ENCODE measurements around the gene PHACTR3. TPM values are rescaled to one million over a fixed set of nuclear protein-coding genes. Genes with fewer than 3 reads are reported as not detected.
"Not testable (repeated sequence)": the region's sequence is repeated elsewhere in the genome, so short reads cannot be mapped to it uniquely, and the experiment has no call there.

The PHACTR3 gene
- total and polyA plus RNA-seq, 5 donors, result 2.8 to 14.5 (median 4.7) TPM

DNA sequence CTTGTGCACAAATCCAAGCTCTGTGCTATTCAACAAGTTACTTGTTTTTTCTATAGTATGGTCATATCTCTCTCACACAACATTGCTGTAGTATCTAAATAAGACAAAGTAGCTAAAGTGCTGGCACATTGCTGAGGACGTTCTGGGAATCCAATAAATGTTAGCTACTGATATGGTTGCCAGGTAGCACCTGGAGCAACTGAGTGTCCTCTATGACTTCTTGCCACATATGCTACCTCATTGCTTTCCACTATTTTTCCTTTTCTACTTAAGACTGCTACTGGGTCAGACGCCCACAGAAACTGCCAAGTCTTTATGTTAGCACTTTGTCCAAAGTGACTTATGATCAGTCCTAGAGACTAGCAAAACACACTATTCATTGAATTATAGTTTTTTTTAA lies 243.8 kb downstream of the PHACTR3 start:
- H3K4me1 ChIP-seq (ENCODE audit: control insufficient read depth, insufficient read depth, low read length), result no peaks in the 10 kb centered on the region
- intact Hi-C loops (cut with DNase I), result loop anchor here in 1 of 4 donors (5.0 kb wide), 1 partner anchor 66 kb away; no protein-coding TSS in a partner anchor
- ATAC-seq (no peak), DNase-seq (no peak)
- H3K4me3 ChIP-seq (ENCODE audit: low read length), result no peak overlapping the region
- 77% methylated on average over 2 of the region's 2 CpGs for WGBS
- H3K27ac ChIP-seq (ENCODE audit: low read length), result no peak overlapping the region
- no peaks in the 10 kb centered on the region for H3K27me3 ChIP-seq (ENCODE audit: control insufficient read depth, insufficient read depth)
- H3K9me3 ChIP-seq (ENCODE audit: control insufficient read depth, low read length), result no peaks in the 10 kb centered on the region

DNA sequence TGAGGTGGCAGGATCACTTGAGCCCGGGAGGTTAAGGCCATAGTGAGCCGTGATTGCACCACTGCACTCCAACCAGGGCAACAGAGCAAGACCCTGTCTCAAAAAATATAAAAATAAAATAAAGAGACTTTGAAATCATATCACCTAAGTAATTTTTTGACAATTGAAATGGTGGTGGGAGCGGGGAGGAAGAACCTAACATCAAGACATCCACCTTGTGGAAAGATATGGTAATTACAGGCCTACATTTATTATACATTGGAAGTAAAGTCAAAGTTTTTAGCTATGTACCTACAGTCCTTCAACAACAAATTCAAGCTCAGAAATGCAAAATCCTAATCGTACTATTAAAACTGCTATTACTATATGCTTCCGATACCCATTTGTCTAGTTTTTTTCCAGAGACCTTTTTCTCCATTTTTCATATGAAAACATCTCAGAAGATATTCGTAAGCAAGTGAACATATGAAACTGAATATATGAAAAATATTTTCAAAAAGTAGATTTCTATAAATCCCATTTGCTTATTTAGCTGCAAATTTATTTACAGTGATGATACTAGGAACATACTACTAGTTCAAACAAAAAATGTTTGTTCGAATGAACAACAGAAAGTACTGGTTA lies 245.8 kb downstream of the PHACTR3 start:
- 65% methylated on average over 7 of the region's 7 CpGs for WGBS
- intact Hi-C loops (cut with DNase I), result loop anchor here in 3 of 4 donors (2.0 to 5.0 kb wide), 3 partner anchors 65 to 68 kb away; no protein-coding TSS in a partner anchor

DNA sequence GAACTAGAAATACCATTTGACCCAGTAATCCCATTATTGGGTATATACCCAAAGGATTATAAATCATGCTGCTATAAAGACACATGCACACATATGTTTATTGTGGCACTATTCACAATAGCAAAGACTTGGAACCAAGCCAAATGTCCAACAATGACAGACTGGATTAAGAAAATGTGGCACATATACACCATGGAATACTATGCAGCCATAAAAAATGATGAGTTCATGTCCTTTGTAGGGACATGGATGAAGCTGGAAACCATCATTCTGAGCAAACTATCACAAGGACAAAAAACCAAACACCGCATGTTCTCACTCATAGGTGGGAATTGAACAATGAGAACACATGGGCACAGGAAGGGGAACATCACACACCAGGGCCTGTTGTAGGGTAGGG lies 252.2 kb downstream of the PHACTR3 start:
- H3K27me3 ChIP-seq (ENCODE audit: control insufficient read depth, insufficient read depth); H3K27ac ChIP-seq (ENCODE audit: low read length); H3K4me1 ChIP-seq (ENCODE audit: control insufficient read depth, insufficient read depth, low read length); intact Hi-C loops (cut with DNase I); DNase-seq; H3K9me3 ChIP-seq (ENCODE audit: control insufficient read depth, low read length); H3K4me3 ChIP-seq (ENCODE audit: low read length); ATAC-seq: not testable (repeated sequence)
- 92% methylated on average over 1 of the region's 1 CpG for WGBS

More for the DNA sequence above, 245.8 kb downstream of the PHACTR3 start:
- H3K9me3 ChIP-seq (ENCODE audit: control insufficient read depth, low read length), result no peaks in the 10 kb centered on the region
- H3K4me3 ChIP-seq (ENCODE audit: low read length), result no peak overlapping the region
- no peak overlapping the region for H3K27ac ChIP-seq (ENCODE audit: low read length)
- ATAC-seq, result no peak
- H3K27me3 ChIP-seq (ENCODE audit: control insufficient read depth, insufficient read depth), result no peaks in the 10 kb centered on the region
- no peak for DNase-seq
- no peaks in the 10 kb centered on the region for H3K4me1 ChIP-seq (ENCODE audit: control insufficient read depth, insufficient read depth, low read length)

DNA sequence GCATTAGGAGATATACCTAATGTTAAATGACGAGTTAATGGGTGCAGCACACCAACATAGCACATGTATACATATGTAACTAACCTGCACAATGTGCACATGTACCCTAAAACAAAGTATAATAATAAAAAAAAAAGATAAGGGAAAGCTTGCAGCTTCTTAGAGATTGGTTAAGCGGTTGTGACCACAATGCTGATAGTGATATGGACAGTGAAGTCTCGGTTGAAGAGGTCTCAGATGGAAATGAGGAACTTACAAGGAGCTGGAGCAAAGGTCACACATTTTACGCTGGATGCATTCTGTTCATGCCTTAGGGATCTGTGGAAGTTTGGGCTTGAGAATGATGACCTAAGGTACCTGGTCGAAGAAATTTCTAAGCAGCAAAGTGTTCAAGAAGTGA lies 252.6 kb downstream of the PHACTR3 start:
- DNase-seq; H3K27ac ChIP-seq (ENCODE audit: low read length); intact Hi-C loops (cut with DNase I); H3K27me3 ChIP-seq (ENCODE audit: control insufficient read depth, insufficient read depth); ATAC-seq; H3K4me3 ChIP-seq (ENCODE audit: low read length); H3K9me3 ChIP-seq (ENCODE audit: control insufficient read depth, low read length); H3K4me1 ChIP-seq (ENCODE audit: control insufficient read depth, insufficient read depth, low read length): not testable (repeated sequence)
- WGBS, result 91% methylated on average over 5 of the region's 5 CpGs

DNA sequence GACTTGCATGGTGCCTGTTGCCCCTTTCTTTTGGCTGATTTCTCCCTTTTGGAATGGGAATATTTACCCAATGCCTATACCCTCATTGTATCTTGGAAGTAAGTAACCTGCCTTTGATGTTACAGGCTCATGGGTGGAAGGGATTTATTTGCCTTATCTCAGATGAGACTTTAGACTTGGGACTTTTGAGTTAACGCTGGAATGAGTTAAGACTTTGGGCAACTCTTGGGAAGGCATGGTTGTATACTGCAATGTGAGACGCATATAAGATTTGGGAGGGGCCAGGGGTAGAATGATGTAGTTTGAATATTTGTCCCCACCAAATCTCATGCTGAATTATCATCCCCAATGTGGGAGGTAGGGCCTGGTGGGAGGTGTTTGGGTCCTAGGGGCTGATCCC lies 253.6 kb downstream of the PHACTR3 start:
- Histone ChIP-seq H3K27ac (ENCODE audit: low read length) (no peak overlapping the region), H3K4me3 (ENCODE audit: low read length) (no peak overlapping the region), H3K4me1 (ENCODE audit: control insufficient read depth, insufficient read depth, low read length) (no peaks in the 10 kb centered on the region), H3K9me3 (ENCODE audit: control insufficient read depth, low read length) (no peaks in the 10 kb centered on the region), H3K27me3 (ENCODE audit: control insufficient read depth, insufficient read depth) (no peaks in the 10 kb centered on the region)
- 95% methylated on average over 2 of the region's 2 CpGs for WGBS
- ATAC-seq, result no peak
- no peak for DNase-seq
- intact Hi-C loops (cut with DNase I), result no loop called here

DNA sequence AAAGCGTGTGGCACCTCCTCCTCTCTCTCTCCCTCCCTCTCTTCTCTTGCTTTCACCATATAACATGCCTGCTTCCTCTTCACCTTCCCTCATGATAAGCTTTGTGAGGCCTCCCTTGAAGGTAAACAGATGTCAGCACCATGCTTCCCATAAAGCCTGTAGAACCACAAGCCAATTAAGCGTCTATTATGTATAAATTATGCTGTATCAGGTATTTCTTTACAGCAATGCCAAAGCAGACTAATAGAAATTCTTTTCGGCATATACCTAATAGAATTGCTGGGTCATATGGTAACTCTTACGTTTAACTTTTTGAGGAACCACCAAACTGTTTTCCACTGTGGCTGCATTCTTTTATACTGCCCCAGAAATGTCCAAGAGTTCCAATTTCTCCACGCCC lies 254.1 kb downstream of the PHACTR3 start:
- DNase-seq (no peak), ATAC-seq (no peak)
- intact Hi-C loops (cut with DNase I), result no loop called here
- no peaks in the 10 kb centered on the region for H3K4me1 ChIP-seq (ENCODE audit: control insufficient read depth, insufficient read depth, low read length)
- 92% methylated on average over 5 of the region's 5 CpGs for WGBS
- H3K9me3 ChIP-seq (ENCODE audit: control insufficient read depth, low read length), result no peaks in the 10 kb centered on the region
- no peak overlapping the region for H3K27ac ChIP-seq (ENCODE audit: low read length)
- no peaks in the 10 kb centered on the region for H3K27me3 ChIP-seq (ENCODE audit: control insufficient read depth, insufficient read depth)
- no peak overlapping the region for H3K4me3 ChIP-seq (ENCODE audit: low read length)

DNA sequence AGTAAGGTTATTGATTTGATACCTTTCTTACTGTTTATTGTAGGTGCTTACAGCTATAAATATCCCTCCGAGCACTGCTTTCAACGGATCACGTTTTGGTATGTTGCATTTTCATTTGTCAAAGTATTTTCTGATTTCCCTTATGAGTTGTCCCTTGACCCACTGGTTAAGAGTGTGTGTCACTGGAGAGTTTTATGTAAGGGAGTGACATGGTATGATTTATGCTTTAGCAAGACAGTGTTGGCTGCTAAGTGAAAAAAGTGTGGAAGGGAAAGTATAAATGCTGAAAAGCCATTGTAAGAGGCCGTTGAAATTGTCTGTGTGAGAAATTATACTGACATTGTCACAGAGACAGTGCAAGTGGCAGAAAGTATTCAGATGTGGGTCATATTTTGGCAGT lies 257.1 kb downstream of the PHACTR3 start:
- no peak for DNase-seq
- no peak overlapping the region for H3K4me3 ChIP-seq (ENCODE audit: low read length)
- WGBS, result 83% methylated on average over 4 of the region's 4 CpGs
- H3K27me3 ChIP-seq (ENCODE audit: control insufficient read depth, insufficient read depth), result no peaks in the 10 kb centered on the region
- no peaks in the 10 kb centered on the region for H3K4me1 ChIP-seq (ENCODE audit: control insufficient read depth, insufficient read depth, low read length)
- H3K9me3 ChIP-seq (ENCODE audit: control insufficient read depth, low read length), result no peaks in the 10 kb centered on the region
- ATAC-seq, result no peak
- H3K27ac ChIP-seq (ENCODE audit: low read length), result no peak overlapping the region
- intact Hi-C loops (cut with DNase I), result no loop called here

DNA sequence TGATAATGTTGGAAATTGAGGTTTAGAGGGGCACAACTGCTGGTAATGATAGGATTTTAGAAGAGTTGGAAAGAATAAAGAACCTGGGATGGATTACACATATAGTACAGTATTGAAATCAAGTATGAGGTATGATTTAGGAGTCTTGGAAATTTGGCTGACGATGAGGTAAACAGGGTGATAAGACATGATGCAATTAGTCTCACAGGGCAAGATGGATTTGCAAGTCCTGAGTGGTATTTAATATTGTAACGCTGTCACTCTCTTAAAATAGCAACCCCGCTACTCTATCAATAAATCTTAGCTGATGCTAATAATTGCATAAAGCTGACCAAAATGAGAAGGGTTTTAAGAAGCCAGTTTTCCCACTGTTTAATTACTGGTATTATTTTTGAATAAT lies 258.7 kb downstream of the PHACTR3 start:
- 82% methylated on average over 3 of the region's 3 CpGs for WGBS
- Histone ChIP-seq H3K4me1 (ENCODE audit: control insufficient read depth, insufficient read depth, low read length) (no peaks in the 10 kb centered on the region), H3K27me3 (ENCODE audit: control insufficient read depth, insufficient read depth) (no peaks in the 10 kb centered on the region), H3K9me3 (ENCODE audit: control insufficient read depth, low read length) (no peaks in the 10 kb centered on the region), H3K4me3 (ENCODE audit: low read length) (no peak overlapping the region), H3K27ac (ENCODE audit: low read length) (no peak overlapping the region)
- intact Hi-C loops (cut with DNase I), result no loop called here
- no peak for ATAC-seq
- no peak for DNase-seq

DNA sequence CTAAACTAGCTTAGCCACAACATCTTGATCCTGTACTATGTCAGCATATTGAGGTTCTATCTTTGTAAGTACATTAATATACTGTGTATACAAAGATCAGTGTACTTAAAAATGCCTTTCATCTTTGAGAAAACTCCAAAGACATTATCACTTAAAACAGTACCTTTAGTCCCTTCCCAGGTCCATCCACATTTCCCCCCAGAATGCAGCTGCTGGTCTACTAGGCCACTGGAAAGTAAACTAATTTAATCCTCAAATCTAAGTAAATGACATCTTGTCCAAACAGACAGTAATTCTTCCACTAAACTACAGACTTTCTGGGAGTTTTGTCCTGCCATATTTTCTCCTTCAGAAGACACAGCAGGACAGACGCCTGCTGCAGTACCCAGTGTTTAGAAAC lies 260.4 kb downstream of the PHACTR3 start:
- WGBS, result 92% methylated on average over 1 of the region's 1 CpG
- intact Hi-C loops (cut with DNase I), result no loop called here

DNA sequence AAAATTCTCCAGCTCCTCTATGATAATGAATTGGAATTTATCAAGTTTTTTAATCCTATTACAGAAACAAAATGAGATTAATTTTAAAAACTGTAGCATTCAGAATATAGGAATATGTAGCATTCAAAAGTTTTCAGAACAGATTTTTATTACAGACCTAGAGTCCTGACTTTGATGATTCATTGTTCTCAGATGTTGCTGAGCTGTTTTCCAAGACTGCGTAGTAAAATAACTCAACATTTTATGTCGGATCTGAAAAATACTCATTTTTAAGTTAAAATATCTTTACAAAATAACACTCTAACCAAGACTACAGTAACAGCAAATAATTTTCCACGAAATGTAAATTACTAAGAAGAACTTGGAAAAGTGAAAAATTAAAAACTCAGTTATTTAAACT lies 262.0 kb downstream of the PHACTR3 start:
- Histone ChIP-seq H3K4me3 (ENCODE audit: low read length) (no peak overlapping the region), H3K9me3 (ENCODE audit: control insufficient read depth, low read length) (no peaks in the 10 kb centered on the region), H3K27ac (ENCODE audit: low read length) (no peak overlapping the region), H3K27me3 (ENCODE audit: control insufficient read depth, insufficient read depth) (no peaks in the 10 kb centered on the region), H3K4me1 (ENCODE audit: control insufficient read depth, insufficient read depth, low read length) (no peaks in the 10 kb centered on the region)
- intact Hi-C loops (cut with DNase I), result no loop called here
- no peak for ATAC-seq
- no peak for DNase-seq
- WGBS, result 88% methylated on average over 3 of the region's 3 CpGs

More for the DNA sequence above, 260.4 kb downstream of the PHACTR3 start:
- Histone ChIP-seq H3K4me3 (ENCODE audit: low read length) (no peak overlapping the region), H3K4me1 (ENCODE audit: control insufficient read depth, insufficient read depth, low read length) (no peaks in the 10 kb centered on the region), H3K27ac (ENCODE audit: low read length) (no peak overlapping the region), H3K9me3 (ENCODE audit: control insufficient read depth, low read length) (no peaks in the 10 kb centered on the region), H3K27me3 (ENCODE audit: control insufficient read depth, insufficient read depth) (no peaks in the 10 kb centered on the region)
- no peak for DNase-seq
- ATAC-seq, result no peak

DNA sequence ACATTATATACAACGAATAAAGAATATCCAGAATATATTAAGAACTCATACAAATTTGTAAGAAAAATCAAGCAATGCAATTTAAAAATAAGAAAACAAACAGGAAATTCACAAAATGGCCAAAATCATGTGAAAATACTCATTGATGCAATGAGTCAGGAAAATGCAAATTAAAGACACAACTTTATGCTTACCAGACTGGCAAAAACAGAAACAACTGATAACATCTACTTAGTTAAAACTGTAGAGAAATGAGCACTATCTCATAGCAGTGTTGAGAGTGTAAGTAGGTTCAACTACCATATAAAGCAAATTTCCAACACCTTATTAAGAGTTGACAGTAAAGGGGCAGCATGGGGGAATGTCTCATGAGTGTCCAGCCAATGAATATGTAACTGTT lies 266.8 kb downstream of the PHACTR3 start:
- WGBS, result 76% methylated on average over 1 of the region's 1 CpG
- no peak for ATAC-seq
- H3K9me3 ChIP-seq (ENCODE audit: control insufficient read depth, low read length), result no peaks in the 10 kb centered on the region
- H3K27me3 ChIP-seq (ENCODE audit: control insufficient read depth, insufficient read depth), result no peaks in the 10 kb centered on the region
- intact Hi-C loops (cut with DNase I), result no loop called here
- H3K4me3 ChIP-seq (ENCODE audit: low read length), result no peak overlapping the region
- no peak overlapping the region for H3K27ac ChIP-seq (ENCODE audit: low read length)
- DNase-seq, result no peak
- H3K4me1 ChIP-seq (ENCODE audit: control insufficient read depth, insufficient read depth, low read length), result no peaks in the 10 kb centered on the region

DNA sequence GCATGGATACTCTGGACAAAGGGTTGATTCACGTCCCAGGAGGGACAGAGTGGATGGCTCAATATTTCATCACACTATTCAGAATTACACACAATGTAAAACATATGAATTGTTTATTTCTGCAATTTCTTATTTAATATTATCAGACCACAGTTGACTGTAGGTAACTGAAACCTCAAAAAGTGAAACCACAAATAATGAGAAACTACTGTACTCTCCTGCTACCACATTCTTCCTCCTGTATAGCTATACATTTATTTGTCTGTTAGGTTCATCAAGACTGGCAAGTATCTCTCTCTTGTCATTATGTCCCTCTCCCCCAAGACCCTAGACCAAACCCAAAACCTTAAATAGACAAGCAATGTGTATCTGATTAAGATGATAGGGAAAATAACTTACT lies 269.1 kb downstream of the PHACTR3 start:
- no peak for ATAC-seq
- H3K9me3 ChIP-seq (ENCODE audit: control insufficient read depth, low read length), result no peaks in the 10 kb centered on the region

More for the DNA sequence above, 269.1 kb downstream of the PHACTR3 start:
- Histone ChIP-seq H3K27ac (ENCODE audit: low read length) (no peak overlapping the region), H3K4me1 (ENCODE audit: control insufficient read depth, insufficient read depth, low read length) (no peaks in the 10 kb centered on the region), H3K27me3 (ENCODE audit: control insufficient read depth, insufficient read depth) (no peaks in the 10 kb centered on the region), H3K4me3 (ENCODE audit: low read length) (no peak overlapping the region)
- intact Hi-C loops (cut with DNase I), result no loop called here
- no peak for DNase-seq
- WGBS, result 98% methylated on average over 1 of the region's 1 CpG

Data from right cardiac atrium (tissue), 5 donors.